MCF 10A (cell line): ENCODE data around the gene ZNF385D. TPM values are rescaled to one million over a fixed set of nuclear protein-coding genes. Genes with fewer than 3 reads are reported as not detected.

Experiments
- BruUV-seq: library from RNA; stranded (reverse); fragments of 400-500 nt; replicated peaks from 2 replicates; lab custom pipeline; 2021; lab: Mats Ljungman, UMichigan
- CTCF ChIA-PET: fragments of 300-600 bp; sonication (Branson Sonifier 250); formaldehyde crosslinking; extraction: SDS; loops from one replicate; lab custom pipeline; 2021; ENCODE audit warnings: antibody characterized with exemption, inconsistent platforms; lab: Yijun Ruan, JAX
- POLR2A ChIA-PET: fragments of 300-600, 350-650 bp; sonication (Branson Sonifier 250); formaldehyde crosslinking; extraction: SDS; loops from one replicate; lab custom pipeline; 2020; ENCODE audit warnings: antibody characterized with exemption, inconsistent platforms; lab: Yijun Ruan, JAX
- DNase-seq: peaks from one replicate; pipeline ENCODE4 v3.0.0-alpha.2; 2018; ENCODE audit not compliant: unreplicated experiment
- H3K27ac Mint-ChIP-seq: one replicate; pipeline ENCODE4 v1.8.0; 2022; ENCODE audit warnings: mild to moderate bottlenecking, low read depth, mixed read lengths; ENCODE audit not compliant: unreplicated experiment
- H3K27me3 Mint-ChIP-seq: one replicate; pipeline ENCODE4 v1.8.0; 2022; ENCODE audit warnings: mixed read lengths; ENCODE audit not compliant: insufficient read depth, unreplicated experiment
- H3K36me3 Mint-ChIP-seq: one replicate; pipeline ENCODE4 v1.8.0; 2022; ENCODE audit warnings: mild to moderate bottlenecking, moderate library complexity, mixed read lengths; ENCODE audit not compliant: insufficient read depth, unreplicated experiment
- H3K4me1 Mint-ChIP-seq: one replicate; pipeline ENCODE4 v1.8.0; 2022; ENCODE audit warnings: mixed read lengths; ENCODE audit not compliant: insufficient read depth, unreplicated experiment
- H3K4me3 Mint-ChIP-seq: one replicate; pipeline ENCODE4 v1.8.0; 2022; ENCODE audit warnings: mild to moderate bottlenecking, moderate library complexity, mixed read lengths; ENCODE audit not compliant: unreplicated experiment
- H3K9me3 Mint-ChIP-seq: one replicate; pipeline ENCODE4 v1.8.0; 2022; ENCODE audit warnings: mixed read lengths; ENCODE audit not compliant: unreplicated experiment
- intact Hi-C: fragments of 100-400 bp; cut with micrococcal nuclease; formaldehyde crosslinking; loops from 2 replicates; pipeline ENCODE4 v1.14.1; 2022
- total RNA-seq: library from RNA; stranded (reverse); gene quantifications from 2 replicates; pipeline ENCODE4 v1.2.3, GENCODE V29; 2022
- TF ChIP-seq, protein P1 (sequence below): fragments of 200-600 bp; IDR thresholded peaks from one replicate; pipeline ENCODE4 v1.8.0; 2022; ENCODE audit warnings: antibody characterized with exemption, mild to moderate bottlenecking; ENCODE audit not compliant: unreplicated experiment

ZNF385D gene
- total RNA-seq, 1 experiment from 2014 or later: 1.5 TPM

DNA sequence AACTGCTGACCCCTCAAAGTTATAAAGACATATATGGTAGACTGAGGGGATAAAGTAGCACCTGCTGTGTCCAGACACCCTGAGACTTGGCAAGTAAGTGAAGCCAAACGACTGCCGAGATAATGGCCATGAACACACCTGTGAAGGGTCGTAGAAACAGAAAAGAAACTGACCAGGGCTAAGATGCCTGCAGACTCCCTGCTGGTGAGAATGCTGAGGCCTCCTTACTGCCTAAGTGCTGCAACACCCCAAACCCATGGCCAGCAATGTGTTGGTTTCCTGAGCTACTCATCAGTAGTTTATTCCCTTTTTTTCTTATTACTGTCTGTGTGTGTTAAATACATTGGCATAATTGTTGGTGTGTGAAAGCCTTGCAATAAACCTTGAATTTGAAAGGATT lies 233.8 kb downstream of the ZNF385D start:
- intact Hi-C loops: no loop called here

DNA sequence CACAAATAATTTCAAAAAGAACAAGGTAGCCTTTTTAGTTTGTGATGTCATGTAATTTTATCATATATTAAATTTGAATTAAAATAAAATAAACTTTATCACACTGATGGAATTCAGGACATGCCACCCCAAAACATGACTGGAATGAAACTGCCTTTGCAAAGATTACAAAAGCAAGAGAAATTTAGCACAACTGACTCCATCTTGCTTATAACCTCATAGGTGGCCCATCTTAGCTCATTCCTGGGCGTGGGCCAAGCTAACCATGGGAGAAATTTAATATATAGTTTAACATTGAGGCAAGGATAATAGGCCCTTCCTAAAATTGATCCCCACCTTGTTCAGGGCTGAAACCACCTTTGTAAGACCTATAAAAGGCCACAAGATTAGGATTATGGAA lies 235.6 kb downstream of the ZNF385D start:
- H3K27ac Mint-ChIP-seq: no peak overlapping the region
- no peaks in the 10 kb centered on the region for H3K4me1 Mint-ChIP-seq
- H3K27me3 Mint-ChIP-seq: no peaks in the 10 kb centered on the region
- BruUV-seq: no TSS peak
- no peaks in the 10 kb centered on the region for H3K9me3 Mint-ChIP-seq
- no peak for DNase-seq
- POLR2A ChIA-PET: no interaction called here
- intact Hi-C loops: no loop called here
- peaks cover 5% of the 10 kb centered on the region for H3K36me3 Mint-ChIP-seq
- TF ChIP-seq, protein P1, sequence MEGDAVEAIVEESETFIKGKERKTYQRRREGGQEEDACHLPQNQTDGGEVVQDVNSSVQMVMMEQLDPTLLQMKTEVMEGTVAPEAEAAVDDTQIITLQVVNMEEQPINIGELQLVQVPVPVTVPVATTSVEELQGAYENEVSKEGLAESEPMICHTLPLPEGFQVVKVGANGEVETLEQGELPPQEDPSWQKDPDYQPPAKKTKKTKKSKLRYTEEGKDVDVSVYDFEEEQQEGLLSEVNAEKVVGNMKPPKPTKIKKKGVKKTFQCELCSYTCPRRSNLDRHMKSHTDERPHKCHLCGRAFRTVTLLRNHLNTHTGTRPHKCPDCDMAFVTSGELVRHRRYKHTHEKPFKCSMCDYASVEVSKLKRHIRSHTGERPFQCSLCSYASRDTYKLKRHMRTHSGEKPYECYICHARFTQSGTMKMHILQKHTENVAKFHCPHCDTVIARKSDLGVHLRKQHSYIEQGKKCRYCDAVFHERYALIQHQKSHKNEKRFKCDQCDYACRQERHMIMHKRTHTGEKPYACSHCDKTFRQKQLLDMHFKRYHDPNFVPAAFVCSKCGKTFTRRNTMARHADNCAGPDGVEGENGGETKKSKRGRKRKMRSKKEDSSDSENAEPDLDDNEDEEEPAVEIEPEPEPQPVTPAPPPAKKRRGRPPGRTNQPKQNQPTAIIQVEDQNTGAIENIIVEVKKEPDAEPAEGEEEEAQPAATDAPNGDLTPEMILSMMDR: no peak
- no peak overlapping the region for H3K4me3 Mint-ChIP-seq
- CTCF ChIA-PET: no interaction called here

More for the DNA sequence above, 233.8 kb downstream of the ZNF385D start:
- BruUV-seq: no TSS peak
- no peak for DNase-seq
- POLR2A ChIA-PET: no interaction called here
- Mint-ChIP-seq H3K27me3 (no peaks in the 10 kb centered on the region), H3K9me3 (no peaks in the 10 kb centered on the region), H3K4me3 (no peak overlapping the region), H3K27ac (no peak overlapping the region), H3K36me3 (no peaks in the 10 kb centered on the region), H3K4me1 (no peaks in the 10 kb centered on the region)
- CTCF ChIA-PET: interaction anchor here (0.7 to 1.1 kb wide), 3 partner anchors 33 to 410 kb away, joined by 3 to 4 read pairs (median 3); no protein-coding TSS in a partner anchor
- TF ChIP-seq, protein P1: no peak

DNA sequence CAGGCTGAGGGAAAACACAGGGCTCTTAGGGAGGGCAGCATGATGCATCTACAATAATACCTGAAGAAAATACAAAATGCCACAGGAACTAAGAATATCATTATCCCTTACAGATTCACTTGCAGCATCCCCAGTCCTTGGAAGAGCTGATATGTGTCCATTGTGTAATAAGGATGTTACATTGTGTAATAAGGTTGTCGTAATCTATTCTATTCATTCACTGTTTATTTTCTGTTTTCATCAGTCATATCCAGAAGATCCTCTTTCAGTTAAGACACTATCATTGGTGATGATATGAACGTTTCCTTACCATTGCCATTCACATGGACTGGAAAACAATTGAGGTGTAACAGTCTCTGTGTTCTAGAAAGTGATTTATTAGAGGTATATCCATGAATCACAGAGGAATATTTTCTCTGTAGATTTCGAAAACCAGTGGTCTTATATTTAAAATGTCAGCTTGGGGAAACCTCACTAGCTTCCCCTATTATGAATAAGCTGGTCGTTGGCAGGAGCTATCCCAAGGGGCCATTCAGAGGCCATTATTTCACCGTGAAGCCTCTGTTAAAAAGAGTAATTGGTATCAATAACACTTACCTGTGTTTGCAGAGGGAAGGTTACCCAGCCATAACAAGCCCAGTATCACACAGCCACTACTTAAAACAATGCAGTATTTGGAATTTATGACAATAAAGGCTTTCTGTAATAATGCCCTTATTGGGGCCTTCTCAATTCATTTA lies 241.1 kb downstream of the ZNF385D start:
- Mint-ChIP-seq H3K27me3 (no peaks in the 10 kb centered on the region), H3K36me3 (peaks cover 5% of the 10 kb centered on the region), H3K27ac (no peak overlapping the region), H3K9me3 (no peaks in the 10 kb centered on the region), H3K4me1 (peaks cover 4% of the 10 kb centered on the region), H3K4me3 (no peak overlapping the region)
- intact Hi-C loops: no loop called here
- DNase-seq: peak; percentile 51
- TF ChIP-seq, protein P1: no peak
- ChIA-PET POLR2A (no interaction called here), CTCF (interaction anchor here (0.5 to 0.7 kb wide), 2 partner anchors 26 to 378 kb away, joined by 3 read pairs; no protein-coding TSS in a partner anchor)
- no TSS peak for BruUV-seq

DNA sequence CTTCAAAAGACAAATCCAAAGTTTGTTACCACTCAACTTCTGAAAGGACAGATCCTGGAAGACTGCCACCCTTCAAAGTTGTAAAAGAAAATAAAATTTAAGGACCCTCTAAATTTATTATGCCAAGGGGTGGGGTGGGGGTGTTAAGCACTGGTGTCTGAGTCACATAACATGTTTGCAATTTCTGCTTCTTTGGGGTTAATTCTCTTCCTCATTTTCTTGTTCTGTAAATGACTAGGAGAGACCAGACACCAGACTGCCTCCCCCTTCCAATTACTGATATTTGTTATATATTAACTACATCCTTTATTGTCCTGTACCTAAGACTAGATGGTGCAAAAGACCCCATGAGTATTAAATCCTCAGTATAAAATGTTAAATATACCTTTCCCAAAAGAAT lies 242.8 kb downstream of the ZNF385D start:
- CTCF ChIA-PET: no interaction called here
- Mint-ChIP-seq H3K9me3 (no peaks in the 10 kb centered on the region), H3K4me1 (peaks cover 4% of the 10 kb centered on the region), H3K27ac (no peak overlapping the region), H3K36me3 (peaks cover 5% of the 10 kb centered on the region), H3K4me3 (no peak overlapping the region), H3K27me3 (no peaks in the 10 kb centered on the region)
- no peak for DNase-seq
- intact Hi-C loops: no loop called here
- POLR2A ChIA-PET: no interaction called here
- no TSS peak for BruUV-seq
- TF ChIP-seq, protein P1: no peak
